ENCODE data around the gene CEACAM21. TPM values are rescaled to one million over a fixed set of nuclear protein-coding genes. Genes with fewer than 3 reads are reported as not detected.

The CEACAM21 gene
- total RNA-seq, 4 donors from 2014 or later, result 0.60 to 2.2 (median 0.87) TPM; not detected in 1

DNA sequence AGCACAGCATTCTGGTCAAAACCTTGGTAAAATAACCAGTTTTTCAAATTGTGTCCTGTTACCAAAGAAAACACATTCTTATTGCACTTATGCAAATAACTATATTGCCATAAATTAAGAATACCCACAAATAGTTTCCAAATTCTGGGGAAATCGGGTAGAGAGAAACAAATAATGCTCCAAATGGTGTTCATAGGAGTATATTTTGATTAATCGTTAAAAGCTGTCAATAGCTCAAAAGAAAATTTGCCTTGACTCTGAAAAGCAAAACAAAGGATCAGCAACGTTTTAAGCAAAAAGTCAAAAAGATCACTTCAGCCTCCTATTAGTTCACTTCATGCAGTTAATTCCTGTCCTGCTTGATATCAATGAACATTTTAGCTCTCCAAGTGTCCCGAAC lies 22.2 kb upstream of the CEACAM21 start:
- 91% methylated on average over 4 of the region's 4 CpGs for WGBS, 2 donors
- peaks cover 0 to 6% (median 0%) of the 10 kb centered on the region in 4 donors for H3K9me3 ChIP-seq
- H3K27ac ChIP-seq, result no peak overlapping the region
- TF ChIP-seq EP300 (IDR thresholded peaks at IDR 0.05) (no peak), POLR2A (IDR thresholded peaks at IDR 0.05) (no peak)
- TF ChIP-seq, protein P1, sequence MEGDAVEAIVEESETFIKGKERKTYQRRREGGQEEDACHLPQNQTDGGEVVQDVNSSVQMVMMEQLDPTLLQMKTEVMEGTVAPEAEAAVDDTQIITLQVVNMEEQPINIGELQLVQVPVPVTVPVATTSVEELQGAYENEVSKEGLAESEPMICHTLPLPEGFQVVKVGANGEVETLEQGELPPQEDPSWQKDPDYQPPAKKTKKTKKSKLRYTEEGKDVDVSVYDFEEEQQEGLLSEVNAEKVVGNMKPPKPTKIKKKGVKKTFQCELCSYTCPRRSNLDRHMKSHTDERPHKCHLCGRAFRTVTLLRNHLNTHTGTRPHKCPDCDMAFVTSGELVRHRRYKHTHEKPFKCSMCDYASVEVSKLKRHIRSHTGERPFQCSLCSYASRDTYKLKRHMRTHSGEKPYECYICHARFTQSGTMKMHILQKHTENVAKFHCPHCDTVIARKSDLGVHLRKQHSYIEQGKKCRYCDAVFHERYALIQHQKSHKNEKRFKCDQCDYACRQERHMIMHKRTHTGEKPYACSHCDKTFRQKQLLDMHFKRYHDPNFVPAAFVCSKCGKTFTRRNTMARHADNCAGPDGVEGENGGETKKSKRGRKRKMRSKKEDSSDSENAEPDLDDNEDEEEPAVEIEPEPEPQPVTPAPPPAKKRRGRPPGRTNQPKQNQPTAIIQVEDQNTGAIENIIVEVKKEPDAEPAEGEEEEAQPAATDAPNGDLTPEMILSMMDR (IDR thresholded peaks at IDR 0.05), result no peak
- H3K4me1 ChIP-seq, result peaks cover 0 to 3% (median 0%) of the 10 kb centered on the region in 4 donors
- peaks cover 0 to 9% of the 10 kb centered on the region in 2 donors for H3K27me3 ChIP-seq
- no peaks in the 10 kb centered on the region for H3K36me3 ChIP-seq
- H3K4me3 ChIP-seq, result no peak overlapping the region
- no peak for DNase-seq (ENCODE audit: low spot score in 2 of 2)

- no peaks in the 10 kb centered on the region for H3K36me3 ChIP-seq
- TF ChIP-seq POLR2A (IDR thresholded peaks at IDR 0.05) (no peak), EP300 (IDR thresholded peaks at IDR 0.05) (no peak)
- TF ChIP-seq, protein P1 (IDR thresholded peaks at IDR 0.05), result no peak
- H3K27me3 ChIP-seq, result peaks cover 0 to 14% of the 10 kb centered on the region in 2 donors
- no peak for DNase-seq (ENCODE audit: low spot score in 2 of 2)
- no peaks in the 10 kb centered on the region for H3K4me1 ChIP-seq
- no peak overlapping the region for H3K27ac ChIP-seq
- no peak overlapping the region for H3K4me3 ChIP-seq
- peaks cover 0 to 6% (median 0%) of the 10 kb centered on the region in 4 donors for H3K9me3 ChIP-seq
These were observed 21.1 kb upstream of the CEACAM21 start for GRCh38 chr19:41554907-41555306.

GRCh38 chr19:41555748-41556147 lies 20.2 kb upstream of the CEACAM21 start:
- WGBS, 2 donors, result 11 to 19% methylated on average over 3 of the region's 3 CpGs
- H3K27ac ChIP-seq, result no peak overlapping the region
- no peaks in the 10 kb centered on the region for H3K4me1 ChIP-seq
- peaks cover 0 to 18% of the 10 kb centered on the region in 2 donors for H3K27me3 ChIP-seq
- TF ChIP-seq EP300 (IDR thresholded peaks at IDR 0.05), result no peak
- TF ChIP-seq POLR2A (IDR thresholded peaks at IDR 0.05), result no peak
- TF ChIP-seq, protein P1 (IDR thresholded peaks at IDR 0.05), result no peak
- no peak overlapping the region for H3K4me3 ChIP-seq
- H3K9me3 ChIP-seq, result peaks cover 0 to 6% (median 0%) of the 10 kb centered on the region in 4 donors
- H3K36me3 ChIP-seq, result no peaks in the 10 kb centered on the region
- DNase-seq (ENCODE audit: low spot score in 2 of 2), result no peak

- Histone ChIP-seq H3K27me3 (peaks cover 0 to 42% of the 10 kb centered on the region in 2 donors), H3K9me3 (peaks cover 0 to 15% (median 2%) of the 10 kb centered on the region in 4 donors), H3K36me3 (no peaks in the 10 kb centered on the region), H3K4me1 (peaks cover 0 to 11% (median 0%) of the 10 kb centered on the region in 4 donors), H3K4me3 (peak overlapping the region in 1 of 4 donors; percentile 26), H3K27ac (no peak overlapping the region)
- DNase-seq (ENCODE audit: low spot score in 2 of 2), result no peak
- TF ChIP-seq POLR2A (IDR thresholded peaks at IDR 0.05), result no peak
- TF ChIP-seq, protein P1 (IDR thresholded peaks at IDR 0.05), result no peak
- no peak for TF ChIP-seq EP300 (IDR thresholded peaks at IDR 0.05)
- WGBS, 2 donors, result 11 to 13% methylated on average over 18 to 19 of the region's 19 CpGs
These were observed 12.0 kb upstream of the CEACAM21 start for GRCh38 chr19:41563854-41564514.

DNA sequence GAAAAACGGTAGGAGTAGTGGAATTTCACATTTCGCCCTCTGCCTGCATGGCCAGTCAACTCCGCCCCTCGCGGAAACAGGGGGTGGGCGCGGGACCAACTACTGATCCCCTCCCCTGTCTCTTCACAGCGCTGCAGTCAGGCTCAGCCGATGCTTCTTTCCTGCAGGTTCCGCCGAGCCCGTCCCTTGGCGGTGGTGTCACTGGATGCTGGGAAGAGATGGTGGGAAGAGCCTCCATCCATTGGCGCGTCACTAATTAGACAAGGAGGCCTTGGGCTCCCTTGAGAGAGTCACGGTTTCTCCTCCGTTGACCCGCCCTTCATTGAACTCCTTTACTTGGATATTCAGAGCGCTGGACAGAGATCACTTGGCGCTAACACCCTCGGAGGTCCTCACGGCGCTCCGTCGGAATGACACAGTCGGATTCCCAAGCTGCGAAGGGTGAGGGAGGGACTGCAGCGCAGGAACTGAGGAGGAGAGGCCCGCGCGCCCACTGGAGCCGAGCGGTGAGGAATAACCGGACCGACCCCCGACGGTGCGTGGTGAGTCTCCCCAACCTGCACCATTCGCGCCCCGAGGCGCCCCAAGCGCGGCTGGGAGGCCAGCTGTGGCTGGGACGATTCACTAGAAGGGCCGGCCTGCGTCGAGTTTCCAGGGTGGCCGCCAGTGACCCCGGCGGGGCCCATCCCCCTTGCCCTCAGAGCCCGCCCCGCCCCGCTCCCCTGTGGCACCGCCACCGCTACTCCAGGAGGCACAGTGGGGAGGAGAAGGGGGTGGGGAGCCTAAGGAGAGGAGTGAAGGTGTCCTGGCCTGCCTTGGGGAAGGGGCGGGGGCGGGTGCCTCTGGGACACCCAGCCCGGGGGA lies 11.2 kb upstream of the CEACAM21 start:
- no peak for TF ChIP-seq POLR2A (IDR thresholded peaks at IDR 0.05)
- TF ChIP-seq EP300 (IDR thresholded peaks at IDR 0.05), result no peak
- TF ChIP-seq, protein P1 (IDR thresholded peaks at IDR 0.05), result no peak
- no peaks in the 10 kb centered on the region for H3K36me3 ChIP-seq
- H3K4me1 ChIP-seq, result peaks cover 0 to 11% (median 0%) of the 10 kb centered on the region in 4 donors
- peak overlapping the region in 1 of 4 donors; percentile 26 for H3K4me3 ChIP-seq
- DNase-seq (ENCODE audit: low spot score in 2 of 2), result no peak
- peaks cover 0 to 39% of the 10 kb centered on the region in 2 donors for H3K27me3 ChIP-seq
- no peak overlapping the region for H3K27ac ChIP-seq
- WGBS, 2 donors, result 2 to 4% methylated on average over 25 to 30 of the region's 59 CpGs
- peaks cover 0 to 15% (median 2%) of the 10 kb centered on the region in 4 donors for H3K9me3 ChIP-seq

All from tibial nerve (tissue), 4 donors.